H9 (cell line): Measurements from ENCODE around the gene TLE4. TPM values are rescaled to one million over a fixed set of nuclear protein-coding genes. Genes with fewer than 3 reads are reported as not detected.

Experiments used
- DNase-seq: peaks from one replicate; pipeline ENCODE4 v3.0.0-alpha.2; 2017
- H2AFZ ChIP-seq: one replicate; pipeline ENCODE4 v1.6.1; 2013; ENCODE audit warnings: mild to moderate bottlenecking, low read length, control low read depth, moderate library complexity
- H2AK5ac ChIP-seq: 2 replicates; pipeline ENCODE4 v1.6.1; 2013; ENCODE audit warnings: low read length, control low read depth, mixed read lengths; ENCODE audit not compliant: insufficient read length
- H2BK120ac ChIP-seq: one replicate; pipeline ENCODE4 v1.6.1; 2013; ENCODE audit warnings: low read depth, mild to moderate bottlenecking, low read length, control low read depth, inconsistent platforms; ENCODE audit not compliant: poor library complexity, severe bottlenecking
- H2BK12ac ChIP-seq: 2 replicates; pipeline ENCODE4 v1.6.1; 2013; ENCODE audit warnings: low read length, control low read depth, mixed read lengths, low read depth; ENCODE audit not compliant: insufficient read length
- H2BK15ac ChIP-seq: 2 replicates; pipeline ENCODE4 v1.6.1; 2013; ENCODE audit warnings: low read depth, low read length, control low read depth
- H2BK20ac ChIP-seq: one replicate; pipeline ENCODE4 v1.6.1; 2013; ENCODE audit warnings: low read depth, mild to moderate bottlenecking, low read length, control low read depth, inconsistent platforms; ENCODE audit not compliant: poor library complexity, severe bottlenecking
- H2BK5ac ChIP-seq: 2 replicates; pipeline ENCODE4 v1.6.1; 2013; ENCODE audit warnings: low read length, control low read depth, mixed read lengths; ENCODE audit not compliant: insufficient read length
- H3K14ac ChIP-seq: 2 replicates; pipeline ENCODE4 v1.6.1; 2013; ENCODE audit warnings: low read length, control low read depth; ENCODE audit not compliant: insufficient read depth
- H3K18ac ChIP-seq: 2 replicates; pipeline ENCODE4 v1.6.1; 2013; ENCODE audit warnings: low read depth, mild to moderate bottlenecking, mixed read lengths, low read length, control low read depth; ENCODE audit not compliant: insufficient read length
- H3K23ac ChIP-seq: 2 replicates; pipeline ENCODE4 v1.6.1; 2013; ENCODE audit warnings: low read length, control low read depth, mixed read lengths, low read depth; ENCODE audit not compliant: insufficient read length
- H3K23me2 ChIP-seq: 2 replicates; pipeline ENCODE4 v1.6.1; 2013; ENCODE audit warnings: low read depth, mild to moderate bottlenecking, mixed read lengths, low read length, control low read depth; ENCODE audit not compliant: insufficient read length, poor library complexity, severe bottlenecking
- H3K27ac ChIP-seq: 2 replicates; pipeline ENCODE4 v1.5.1; 2013; ENCODE audit warnings: low read length, control low read depth, mixed read lengths, low read depth; ENCODE audit not compliant: insufficient read length
- H3K27me3 ChIP-seq: 2 replicates; pipeline ENCODE4 v1.6.1; 2013; ENCODE audit warnings: low read length, control low read depth, inconsistent platforms; ENCODE audit not compliant: insufficient read depth
- H3K4ac ChIP-seq: 2 replicates; pipeline ENCODE4 v1.6.1; 2013; ENCODE audit warnings: low read depth, mild to moderate bottlenecking, control low read depth, inconsistent platforms, low read length, moderate library complexity
- H3K4me1 ChIP-seq: 2 replicates; pipeline ENCODE4 v1.6.1; 2013; ENCODE audit warnings: low read length, control low read depth, inconsistent platforms; ENCODE audit not compliant: insufficient read depth
- H3K4me2 ChIP-seq: 2 replicates; pipeline ENCODE4 v1.6.1; 2013; ENCODE audit warnings: low read length, control low read depth, mixed read lengths; ENCODE audit not compliant: insufficient read length, insufficient read depth
- H3K56ac ChIP-seq: 2 replicates; pipeline ENCODE4 v1.6.1; 2013; ENCODE audit warnings: low read depth, mild to moderate bottlenecking, mixed read lengths, low read length, control low read depth; ENCODE audit not compliant: insufficient read length
- H3K79me1 ChIP-seq: 2 replicates; pipeline ENCODE4 v1.6.1; 2013; ENCODE audit warnings: low read depth, mild to moderate bottlenecking, moderate library complexity, low read length, control low read depth, inconsistent platforms; ENCODE audit not compliant: insufficient read depth, poor library complexity, severe bottlenecking
- H3K79me2 ChIP-seq: 2 replicates; pipeline ENCODE4 v1.6.1; 2013; ENCODE audit warnings: low read length, control low read depth, inconsistent platforms; ENCODE audit not compliant: insufficient read depth
- H3K9ac ChIP-seq: 2 replicates; pipeline ENCODE4 v1.6.1; 2013; ENCODE audit warnings: low read length, control low read depth, mixed read lengths; ENCODE audit not compliant: insufficient read length; ENCODE audit errors: extremely low read depth
- H3K9me3 ChIP-seq: one replicate; pipeline ENCODE4 v1.6.1; 2013; ENCODE audit warnings: low read depth, low read length, inconsistent platforms; ENCODE audit not compliant: control insufficient read depth
- H3T11ph ChIP-seq: one replicate; pipeline ENCODE4 v1.6.1; 2013; ENCODE audit warnings: mild to moderate bottlenecking, low read length, control low read depth, inconsistent platforms
- H4K20me1 ChIP-seq: one replicate; pipeline ENCODE4 v1.6.1; 2013; ENCODE audit not compliant: control insufficient read depth, insufficient read length, insufficient read depth
- H4K5ac ChIP-seq: 2 replicates; pipeline ENCODE4 v1.6.1; 2013; ENCODE audit warnings: low read depth, mild to moderate bottlenecking, mixed read lengths, low read length, control low read depth; ENCODE audit not compliant: insufficient read length
- H4K8ac ChIP-seq: replicated peaks from 2 replicates; pipeline ENCODE4 v1.6.1; 2013; ENCODE audit warnings: low read length, control low read depth, mixed read lengths, low read depth; ENCODE audit not compliant: insufficient read length
- H4K91ac ChIP-seq: 2 replicates; pipeline ENCODE4 v1.6.1; 2013; ENCODE audit warnings: low read depth, mild to moderate bottlenecking, moderate library complexity, mixed read lengths, low read length, control low read depth; ENCODE audit not compliant: insufficient read length
- H3K27ac Mint-ChIP-seq, 3 experiments: 2 replicates in 2 of 3; 3 replicates in 1 of 3; pipeline ENCODE4 v1.8.0; 2020 to 2021; ENCODE audit warnings: mixed read lengths in 3 of 3, mild to moderate bottlenecking in 1 of 3, moderate library complexity in 1 of 3
- H3K27me3 Mint-ChIP-seq: 2 replicates; pipeline ENCODE4 v1.8.0; 2021; ENCODE audit warnings: low read depth, mild to moderate bottlenecking, moderate library complexity, mixed read lengths
- H3K36me3 Mint-ChIP-seq, 3 experiments: 2 replicates in 2 of 3; 3 replicates in 1 of 3; pipeline ENCODE4 v1.8.0; 2020 to 2021; ENCODE audit warnings: low read depth in 3 of 3, mixed read lengths in 3 of 3; ENCODE audit not compliant: insufficient read depth in 1 of 3
- H3K4me1 Mint-ChIP-seq, 2 experiments: 2 replicates each; pipeline ENCODE4 v1.8.0; 2020; ENCODE audit warnings: mixed read lengths in 2 of 2
- H3K4me3 Mint-ChIP-seq, 2 experiments: 2 replicates in 1 of 2; 3 replicates in 1 of 2; pipeline ENCODE4 v1.8.0; 2020 to 2021; ENCODE audit warnings: mild to moderate bottlenecking in 2 of 2, mixed read lengths in 2 of 2, moderate library complexity in 1 of 2
- H3K9me3 Mint-ChIP-seq, 2 experiments: 2 replicates in 1 of 2; 3 replicates in 1 of 2; pipeline ENCODE4 v1.8.0; 2020; ENCODE audit warnings: mild to moderate bottlenecking in 2 of 2, mixed read lengths in 2 of 2, moderate library complexity in 1 of 2
- WGBS: extraction: QIAGEN DNeasy Blood & Tissue Kit; methylation state at CpG from one replicate; pipeline ENCODE4 v1.1.7; 2013; ENCODE audit warnings: missing lambda C conversion rate, low lambda C conversion rate, mixed read lengths; ENCODE audit not compliant: insufficient read length; ENCODE audit errors: extremely low coverage; 5-methylcytosine and 5-hydroxymethylcytosine counted together
- total RNA-seq: library from RNA; stranded (reverse); gene quantifications from 2 replicates; pipeline ENCODE4 v1.2.1, GENCODE V29; 2021
- TF ChIP-seq, protein P1 (sequence below): fragments of 200-600 bp; sonication (generic); conservative IDR thresholded peaks from 3 replicates; pipeline ENCODE4 v1.8.0; 2021; ENCODE audit warnings: antibody characterized with exemption, mild to moderate bottlenecking

TLE4 gene
- total RNA-seq, 1 experiment from 2014 or later, result 35.1 TPM

DNA sequence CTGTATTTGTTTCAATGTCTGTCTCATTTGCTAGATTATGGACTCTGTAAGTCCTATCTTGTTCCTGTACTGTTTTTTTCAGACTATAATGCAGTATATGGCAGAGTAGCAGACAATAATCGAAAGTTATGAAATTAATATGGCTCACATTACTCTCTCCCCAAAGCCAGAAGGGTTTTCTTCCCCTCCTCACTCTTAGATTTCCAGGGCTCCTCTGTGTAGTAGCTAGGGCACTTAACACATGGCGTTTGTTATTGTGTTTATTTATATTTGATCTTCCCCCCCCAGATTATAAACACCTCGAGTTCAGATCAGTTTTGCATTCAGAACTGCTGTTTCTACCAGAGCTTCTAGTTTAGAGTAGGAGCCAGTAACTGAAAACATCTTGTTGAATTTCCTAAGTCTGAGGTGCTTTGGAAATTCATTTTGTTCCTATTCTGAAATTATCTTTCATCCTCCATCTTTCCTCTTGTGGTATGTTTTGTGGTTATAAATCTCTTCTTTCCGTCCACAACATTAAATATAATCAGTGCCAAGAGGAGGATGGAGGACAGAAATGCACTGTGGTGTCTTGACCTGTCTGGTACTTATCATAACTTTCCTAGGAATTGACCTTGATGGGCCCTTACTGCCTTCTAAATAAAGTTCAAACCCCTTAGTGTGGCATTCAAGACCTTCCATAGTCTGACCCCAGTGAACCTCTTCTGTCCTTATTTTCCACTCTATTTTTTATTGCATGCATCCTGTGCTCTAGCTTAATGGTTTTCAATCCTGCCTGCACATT, 27.0 kb downstream of the TLE4 start:
- H4K20me1 ChIP-seq, result no peaks in the 10 kb centered on the region
- H3K79me2 ChIP-seq, result no peaks in the 10 kb centered on the region
- no peaks in the 10 kb centered on the region for H3K4me1 Mint-ChIP-seq

More for the DNA sequence above, 27.0 kb downstream of the TLE4 start:
- Histone ChIP-seq H3K4me1 (no peaks in the 10 kb centered on the region), H2BK15ac (no peak overlapping the region), H2BK12ac (no peak overlapping the region), H3K23me2 (no peaks in the 10 kb centered on the region), H2BK120ac (no peak overlapping the region), H2AK5ac (no peak overlapping the region), H3K27me3 (no peaks in the 10 kb centered on the region), H4K91ac (no peak overlapping the region), H3T11ph (no peak overlapping the region), H3K56ac (no peak overlapping the region), H3K27ac (no peak overlapping the region), H2BK20ac (no peak overlapping the region), H4K8ac (no peak overlapping the region), H3K14ac (no peak overlapping the region), H3K18ac (no peak overlapping the region), H3K9me3 (no peaks in the 10 kb centered on the region), H3K23ac (no peak overlapping the region), H3K4ac (no peak overlapping the region), H3K9ac (no peak overlapping the region), H2BK5ac (no peak overlapping the region), H4K5ac (no peak overlapping the region), H2AFZ (no peak overlapping the region), H3K4me2 (no peak overlapping the region), H3K79me1 (peaks cover 7% of the 10 kb centered on the region)
- Mint-ChIP-seq H3K9me3 (peaks cover 3 to 4% of the 10 kb centered on the region in 2 experiments; a peak in 3 of 5 replicates), H3K36me3 (peaks cover 10 to 30% (median 19%) of the 10 kb centered on the region in 3 experiments), H3K4me3 (no peak overlapping the region), H3K27ac (no peak overlapping the region), H3K27me3 (no peaks in the 10 kb centered on the region)
- no CpG with 5 or more reads among the region's 4 CpGs for WGBS
- DNase-seq, result no peak
- TF ChIP-seq, protein P1, sequence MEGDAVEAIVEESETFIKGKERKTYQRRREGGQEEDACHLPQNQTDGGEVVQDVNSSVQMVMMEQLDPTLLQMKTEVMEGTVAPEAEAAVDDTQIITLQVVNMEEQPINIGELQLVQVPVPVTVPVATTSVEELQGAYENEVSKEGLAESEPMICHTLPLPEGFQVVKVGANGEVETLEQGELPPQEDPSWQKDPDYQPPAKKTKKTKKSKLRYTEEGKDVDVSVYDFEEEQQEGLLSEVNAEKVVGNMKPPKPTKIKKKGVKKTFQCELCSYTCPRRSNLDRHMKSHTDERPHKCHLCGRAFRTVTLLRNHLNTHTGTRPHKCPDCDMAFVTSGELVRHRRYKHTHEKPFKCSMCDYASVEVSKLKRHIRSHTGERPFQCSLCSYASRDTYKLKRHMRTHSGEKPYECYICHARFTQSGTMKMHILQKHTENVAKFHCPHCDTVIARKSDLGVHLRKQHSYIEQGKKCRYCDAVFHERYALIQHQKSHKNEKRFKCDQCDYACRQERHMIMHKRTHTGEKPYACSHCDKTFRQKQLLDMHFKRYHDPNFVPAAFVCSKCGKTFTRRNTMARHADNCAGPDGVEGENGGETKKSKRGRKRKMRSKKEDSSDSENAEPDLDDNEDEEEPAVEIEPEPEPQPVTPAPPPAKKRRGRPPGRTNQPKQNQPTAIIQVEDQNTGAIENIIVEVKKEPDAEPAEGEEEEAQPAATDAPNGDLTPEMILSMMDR, result no peak
